GM18505 (cell line): ENCODE measurements around the gene DENND1C.

Experiments used
- ATAC-seq: cut with Tn5 transposase; IDR thresholded peaks from one replicate; pipeline ENCODE4 v1.9.1; 2021; ENCODE audit not compliant: unreplicated experiment
- POLR2A ChIP-seq: IDR thresholded peaks from 4 replicates; pipeline ENCODE4 v1.6.1; 2011; ENCODE audit warnings: borderline replicate concordance; ENCODE audit not compliant: insufficient read depth, insufficient read length; ENCODE audit errors: extremely low read depth

The DENND1C gene

GRCh38 chr19:6480848-6481415 lies 655 bp downstream of the DENND1C start:
- no peak for ATAC-seq
- no peak for TF ChIP-seq POLR2A

GRCh38 chr19:6479836-6480398 lies 1.7 kb downstream of the DENND1C start:
- no peak for ATAC-seq
- TF ChIP-seq POLR2A, result no peak

GRCh38 chr19:6478815-6479214 lies 2.8 kb downstream of the DENND1C start:
- ATAC-seq, result no peak
- no peak for TF ChIP-seq POLR2A

GRCh38 chr19:6476896-6477431 lies 4.6 kb downstream of the DENND1C start:
- no peak for TF ChIP-seq POLR2A
- no peak for ATAC-seq

GRCh38 chr19:6476155-6476895 lies 5.3 kb downstream of the DENND1C start:
- ATAC-seq, result peak; percentile 65
- TF ChIP-seq POLR2A, result no peak

GRCh38 chr19:6475321-6476108 lies 6.1 kb downstream of the DENND1C start:
- TF ChIP-seq POLR2A, result no peak
- ATAC-seq, result no peak

- ATAC-seq, result no peak
- no peak for TF ChIP-seq POLR2A
These were observed 7.9 kb downstream of the DENND1C start for GRCh38 chr19:6473647-6474046.

- ATAC-seq, result no peak
These were observed 8.9 kb downstream of the DENND1C start for GRCh38 chr19:6472713-6473112.

GRCh38 chr19:6471076-6471475 lies 10.5 kb downstream of the DENND1C start:
- no peak for ATAC-seq
- no peak for TF ChIP-seq POLR2A

More at GRCh38 chr19:6472713-6473112, 8.9 kb downstream of the DENND1C start:
- TF ChIP-seq POLR2A, result no peak

- no peak for TF ChIP-seq POLR2A
- no peak for ATAC-seq
These were observed 11.4 kb downstream of the DENND1C start for GRCh38 chr19:6470173-6470572.

- TF ChIP-seq POLR2A, result no peak
- ATAC-seq, result no peak
These were observed 14.2 kb downstream of the DENND1C start for GRCh38 chr19:6467384-6467783.

- ATAC-seq, result no peak
- TF ChIP-seq POLR2A, result no peak
These were observed 14.9 kb downstream of the DENND1C start for GRCh38 chr19:6466526-6467248.

- TF ChIP-seq POLR2A, result no peak
- ATAC-seq, result no peak
These were observed 15.9 kb downstream of the DENND1C start for GRCh38 chr19:6465663-6466062.

- no peak for TF ChIP-seq POLR2A
- ATAC-seq, result no peak
These were observed 16.6 kb downstream of the DENND1C start for GRCh38 chr19:6465006-6465405.
